WI38 (cell line): Measurements from ENCODE around the gene MST1.
A peak's percentile ranks its signal among the peaks of the same experiment; 100 is the strongest.
"Not testable (repeated sequence)": the region's sequence is repeated elsewhere in the genome, so short reads cannot be mapped to it uniquely, and the experiment has no call there.

Source experiments
- H3K4me3 ChIP-seq: 2 replicates; pipeline ENCODE4 v1.5.1; 2011; ENCODE audit warnings: low read depth, mild to moderate bottlenecking, control low read depth, low read length
- TF ChIP-seq, protein P1 (sequence below): IDR thresholded peaks from 2 replicates; pipeline ENCODE4 v1.5.1; 2012; ENCODE audit warnings: low read depth, mild to moderate bottlenecking, control low read depth, low read length

The MST1 gene

DNA sequence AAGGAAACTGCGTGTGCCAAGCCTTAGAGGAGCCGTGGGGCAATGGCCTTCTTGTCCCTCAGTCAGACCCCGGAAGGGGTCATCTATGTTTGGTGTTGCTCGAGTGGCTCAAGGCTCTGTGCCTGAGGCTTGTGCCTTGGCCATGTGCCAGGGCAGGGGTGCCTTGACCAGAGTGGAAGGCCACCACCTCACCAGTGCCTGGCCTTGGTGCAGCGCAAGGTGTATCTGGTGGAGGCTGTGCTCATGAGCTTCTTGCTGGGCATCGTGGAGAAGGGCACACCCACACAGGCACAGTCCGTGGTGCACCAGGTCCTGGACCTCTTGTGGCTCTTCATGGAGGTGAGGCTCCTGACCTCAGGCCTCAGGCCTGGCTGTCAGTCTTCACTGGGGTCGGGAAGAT, 10.7 kb upstream of the MST1 start:
- TF ChIP-seq, protein P1, sequence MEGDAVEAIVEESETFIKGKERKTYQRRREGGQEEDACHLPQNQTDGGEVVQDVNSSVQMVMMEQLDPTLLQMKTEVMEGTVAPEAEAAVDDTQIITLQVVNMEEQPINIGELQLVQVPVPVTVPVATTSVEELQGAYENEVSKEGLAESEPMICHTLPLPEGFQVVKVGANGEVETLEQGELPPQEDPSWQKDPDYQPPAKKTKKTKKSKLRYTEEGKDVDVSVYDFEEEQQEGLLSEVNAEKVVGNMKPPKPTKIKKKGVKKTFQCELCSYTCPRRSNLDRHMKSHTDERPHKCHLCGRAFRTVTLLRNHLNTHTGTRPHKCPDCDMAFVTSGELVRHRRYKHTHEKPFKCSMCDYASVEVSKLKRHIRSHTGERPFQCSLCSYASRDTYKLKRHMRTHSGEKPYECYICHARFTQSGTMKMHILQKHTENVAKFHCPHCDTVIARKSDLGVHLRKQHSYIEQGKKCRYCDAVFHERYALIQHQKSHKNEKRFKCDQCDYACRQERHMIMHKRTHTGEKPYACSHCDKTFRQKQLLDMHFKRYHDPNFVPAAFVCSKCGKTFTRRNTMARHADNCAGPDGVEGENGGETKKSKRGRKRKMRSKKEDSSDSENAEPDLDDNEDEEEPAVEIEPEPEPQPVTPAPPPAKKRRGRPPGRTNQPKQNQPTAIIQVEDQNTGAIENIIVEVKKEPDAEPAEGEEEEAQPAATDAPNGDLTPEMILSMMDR = no peak
- no peak overlapping the region for H3K4me3 ChIP-seq

DNA sequence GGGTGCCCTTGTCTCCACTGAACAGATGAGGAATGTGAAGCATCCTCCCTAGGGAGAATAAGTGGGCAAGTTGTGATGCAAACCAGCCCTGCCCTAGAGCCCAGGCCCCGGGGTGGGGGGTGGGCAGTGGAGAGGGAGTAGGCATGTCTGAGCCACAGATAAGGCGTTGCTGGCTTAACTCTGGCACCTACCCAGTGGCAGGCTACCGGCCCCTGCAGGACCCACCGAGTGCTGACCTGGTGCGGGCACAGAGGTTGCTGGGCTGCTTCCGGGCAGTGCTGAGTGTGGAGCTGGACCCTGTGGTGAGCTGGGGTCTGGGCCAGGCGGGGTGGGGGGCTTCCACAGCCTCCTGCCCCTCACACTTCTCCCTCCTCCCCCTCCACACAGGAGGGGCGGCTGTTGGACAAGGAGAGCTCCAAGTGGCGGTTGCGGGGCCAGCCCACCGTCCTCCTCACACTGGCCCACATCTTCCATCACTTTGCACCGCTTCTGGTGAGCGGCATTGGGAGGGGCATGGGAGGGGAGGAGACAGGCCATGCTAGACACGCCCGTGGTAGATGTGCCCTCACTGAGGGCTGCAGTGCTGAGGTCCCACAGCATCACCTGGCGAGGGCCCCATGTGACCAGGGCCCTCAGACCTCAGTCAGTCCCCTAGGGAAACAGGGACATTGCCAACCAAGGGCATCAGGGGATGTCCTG, 10.2 kb upstream of the MST1 start:
- no peak overlapping the region for H3K4me3 ChIP-seq
- TF ChIP-seq, protein P1 = no peak

DNA sequence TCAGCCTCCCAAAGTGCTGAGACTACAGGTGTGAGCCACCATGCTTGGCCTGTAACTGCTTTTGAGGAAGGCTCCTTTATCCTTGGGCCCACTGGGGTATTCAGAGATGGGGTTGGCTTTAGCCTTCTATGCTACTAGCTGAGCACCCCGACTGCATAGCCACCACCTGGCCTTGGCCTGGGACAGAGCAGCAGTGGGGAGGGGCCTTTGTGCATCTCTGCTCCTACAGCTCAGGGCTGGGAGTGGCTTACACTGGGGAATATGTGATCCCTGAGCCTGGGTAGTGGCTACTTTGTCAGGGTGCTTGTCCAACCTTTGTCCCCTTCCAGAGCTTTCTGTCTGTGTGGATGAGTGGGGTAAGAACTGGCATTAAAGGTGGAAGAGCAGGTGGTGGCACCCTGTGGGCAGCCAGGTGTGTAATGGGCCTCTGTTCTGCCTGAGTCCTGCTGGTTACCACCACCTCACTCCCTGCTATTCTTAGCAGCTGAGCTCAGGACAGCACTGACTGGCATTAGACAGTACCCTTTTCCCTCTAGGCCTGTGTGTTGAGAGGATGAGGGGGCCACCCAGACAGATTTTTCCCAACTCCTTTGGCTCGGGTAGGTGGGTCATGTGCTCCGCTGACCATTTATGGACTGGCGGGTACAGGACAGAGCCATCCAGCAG, 6.2 kb upstream of the MST1 start:
- H3K4me3 ChIP-seq = not testable (repeated sequence)

DNA sequence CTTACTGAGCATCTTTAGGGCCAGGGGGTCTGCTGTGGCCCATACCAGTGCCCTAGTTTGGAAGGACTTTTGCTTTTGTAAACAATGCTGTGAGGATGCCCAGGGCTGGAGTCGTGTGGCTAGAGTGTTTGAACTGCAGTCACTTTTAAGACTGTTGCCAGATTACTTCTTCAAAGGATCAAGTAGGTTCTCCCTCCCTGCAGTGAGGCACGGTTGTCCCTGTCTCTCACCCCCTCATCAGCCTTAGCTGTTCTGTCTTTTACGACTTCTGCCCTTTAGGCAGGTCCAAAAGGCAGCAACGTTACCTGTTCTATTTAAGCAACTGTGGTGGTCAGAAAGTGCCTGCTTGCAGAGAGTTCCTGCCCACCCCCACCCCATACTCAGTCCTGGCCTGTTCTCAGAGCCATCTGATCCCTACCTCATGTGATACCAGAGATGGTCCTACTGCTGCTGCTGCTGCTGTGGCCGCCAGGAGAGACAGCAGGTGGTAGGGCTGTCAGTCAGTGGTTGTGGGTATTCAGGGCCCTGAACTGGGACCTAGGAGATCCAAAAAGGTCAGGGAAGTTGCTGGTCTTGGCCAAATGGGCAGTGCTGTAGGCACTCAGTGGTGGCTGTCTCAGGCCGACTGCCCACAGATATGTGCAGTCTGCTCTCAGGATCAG, 5.3 kb upstream of the MST1 start:
- H3K4me3 ChIP-seq = not testable (repeated sequence)

DNA sequence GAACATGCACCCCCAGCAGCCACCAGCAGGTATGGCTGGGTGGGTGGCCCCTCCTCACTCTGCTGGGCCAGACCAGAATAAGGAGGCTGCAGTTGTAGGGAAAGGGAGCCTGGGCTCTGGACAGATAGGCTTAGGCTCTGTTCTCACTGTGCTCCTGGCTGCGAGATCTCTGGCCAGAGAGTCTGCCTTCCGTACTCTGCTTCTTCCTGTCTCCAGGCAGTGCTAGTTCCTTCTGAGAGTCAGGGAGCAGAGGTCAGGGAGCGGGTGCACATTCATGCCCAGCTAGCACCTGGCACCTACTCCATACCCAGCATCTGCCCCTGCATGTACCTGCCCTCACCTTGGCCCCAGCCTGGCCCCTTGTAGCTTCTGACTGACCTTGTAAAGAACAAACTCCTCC, 2.2 kb upstream of the MST1 start:
- H3K4me3 ChIP-seq = not testable (repeated sequence)

DNA sequence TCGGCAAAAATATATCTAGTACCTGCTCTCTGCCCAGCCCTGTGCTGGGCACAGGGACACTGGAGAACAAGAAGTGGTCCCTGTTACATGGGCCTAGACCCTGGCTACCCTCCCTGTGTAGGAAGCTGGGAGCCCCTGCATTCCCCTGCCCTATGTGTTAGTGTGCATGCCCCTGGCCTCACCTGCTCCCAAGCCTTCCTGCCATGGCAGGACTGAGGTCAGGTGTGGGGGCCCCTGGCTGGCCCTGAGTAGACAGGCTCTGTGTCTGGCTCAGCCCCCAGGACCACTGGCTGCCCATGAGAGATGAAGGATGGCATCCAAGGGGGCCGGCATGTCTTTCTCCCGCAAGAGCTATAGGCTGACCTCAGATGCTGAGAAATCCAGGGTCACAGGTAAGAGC, 1.6 kb upstream of the MST1 start:
- not testable (repeated sequence) for H3K4me3 ChIP-seq

DNA sequence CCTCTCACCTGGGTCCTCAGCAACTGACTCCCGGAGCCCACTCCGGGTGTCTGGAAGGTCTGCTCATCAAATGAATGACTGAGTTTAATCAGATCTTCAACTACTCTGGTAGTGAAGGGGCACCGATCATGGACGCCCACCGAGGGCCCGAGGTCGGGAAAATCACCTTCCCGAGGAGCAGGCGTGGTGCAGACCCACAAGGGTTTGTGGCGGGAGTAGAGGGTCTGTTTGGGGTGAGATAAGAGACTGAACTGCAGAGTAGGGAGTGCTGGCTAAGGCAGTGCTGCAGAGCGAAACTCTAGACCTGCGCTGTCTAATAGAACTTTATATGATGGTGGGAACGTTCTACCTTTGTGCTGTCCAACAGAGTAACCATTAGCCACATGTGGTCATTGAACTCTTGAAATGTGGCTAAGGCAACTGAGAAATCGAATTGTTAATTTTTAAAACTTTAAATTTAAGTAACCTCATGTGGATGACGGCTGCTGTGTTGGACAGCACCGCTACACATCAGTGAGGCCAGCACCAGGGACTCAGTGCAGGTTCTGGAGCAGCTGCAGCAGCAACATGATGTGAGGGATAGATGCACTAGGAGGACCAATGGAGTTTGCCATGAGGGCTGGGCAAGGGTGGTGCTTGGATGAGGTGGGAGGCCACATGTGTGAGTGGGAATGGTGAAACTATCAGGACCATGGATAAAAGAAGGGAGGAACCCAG, 792 bp upstream of the MST1 start:
- H3K4me3 ChIP-seq = peak overlapping the region; percentile 93

DNA sequence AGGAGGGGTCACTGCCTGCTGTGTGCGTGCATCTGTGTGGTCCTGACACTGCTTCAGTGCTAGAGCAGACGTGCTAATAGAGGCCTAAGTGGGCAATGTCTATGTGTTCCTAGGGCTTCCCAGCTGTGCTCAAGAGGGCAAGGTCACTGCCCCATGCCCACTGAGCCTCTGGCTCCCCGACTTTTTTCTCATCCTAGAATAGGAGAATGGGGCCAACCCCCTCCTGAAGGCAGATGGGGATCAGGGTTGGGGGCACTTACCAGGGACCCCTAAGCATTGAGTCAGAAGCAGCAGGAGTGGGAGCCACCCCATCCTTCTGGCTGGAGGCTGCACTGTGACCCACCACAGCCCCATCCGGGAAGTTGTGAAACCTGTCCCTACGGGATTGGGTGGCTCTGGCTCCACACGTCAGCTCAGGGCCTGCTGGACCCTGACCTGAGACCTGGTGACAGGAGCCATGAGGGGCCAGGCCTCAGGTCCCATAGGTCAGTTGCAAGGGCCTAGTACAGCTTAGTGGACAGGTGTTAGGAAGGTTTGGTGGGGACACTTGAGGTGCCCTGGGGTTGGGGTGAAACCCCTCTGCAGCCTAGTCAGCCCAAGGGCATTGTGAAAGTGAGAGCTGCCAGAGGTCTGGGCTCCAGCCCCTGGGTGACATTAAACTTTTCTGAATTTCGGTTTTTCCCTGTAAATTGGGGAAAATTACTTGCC, 782 bp downstream of the MST1 start:
- peak overlapping the region; percentile 93 for H3K4me3 ChIP-seq

DNA sequence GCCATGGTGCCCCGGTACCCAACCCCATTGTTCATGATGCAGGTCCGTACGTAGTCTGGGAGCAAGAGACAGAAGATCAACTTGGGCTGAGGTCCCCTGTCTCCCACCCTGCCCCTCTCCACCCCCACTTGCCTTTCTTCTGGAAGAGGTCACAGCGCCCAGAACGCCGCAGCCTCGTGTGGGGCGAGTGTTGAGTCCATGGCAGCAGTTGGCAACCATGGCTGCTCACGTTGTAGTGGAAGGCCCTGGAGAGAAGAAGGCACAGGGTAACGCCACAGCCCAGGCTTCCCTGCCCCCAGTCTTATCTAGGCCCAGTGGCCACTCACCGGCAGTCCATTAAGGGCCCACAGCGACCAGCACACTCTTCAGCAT, 1.9 kb downstream of the MST1 start:
- not testable (repeated sequence) for H3K4me3 ChIP-seq

DNA sequence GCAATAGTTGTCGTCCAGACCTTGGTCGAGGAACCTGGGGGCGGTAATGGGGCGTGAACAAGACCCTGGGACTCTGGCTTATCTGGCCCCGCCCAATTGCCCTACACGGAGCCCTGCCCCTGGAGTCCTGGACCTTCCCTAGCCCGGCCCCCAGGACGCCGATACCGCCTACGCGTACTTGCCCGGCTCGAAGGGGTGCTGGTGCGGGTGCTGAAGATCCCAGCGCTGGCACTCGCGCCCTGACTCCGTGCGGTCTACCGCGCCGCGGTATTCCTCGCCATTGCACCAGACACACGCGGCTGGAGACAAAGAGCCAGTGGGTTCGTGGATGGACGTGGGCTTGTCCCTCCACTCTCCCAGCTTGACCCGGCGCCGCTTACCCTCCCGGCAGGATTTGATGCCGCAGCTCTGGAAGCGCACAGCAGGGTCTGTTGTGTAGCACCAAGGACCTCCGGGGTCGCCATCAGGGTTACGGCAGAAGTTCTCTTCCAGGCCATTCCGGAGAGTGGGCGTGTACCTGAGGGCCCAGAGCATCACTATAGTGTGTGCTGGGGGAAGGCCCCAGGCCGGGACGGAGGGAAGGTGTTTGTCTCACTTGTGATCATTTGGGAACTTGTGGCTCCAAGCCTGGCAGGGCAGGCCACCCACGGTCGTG, 2.4 kb downstream of the MST1 start:
- peak overlapping the region; percentile 9; the same call in 1 of the 2 replicates for H3K4me3 ChIP-seq

DNA sequence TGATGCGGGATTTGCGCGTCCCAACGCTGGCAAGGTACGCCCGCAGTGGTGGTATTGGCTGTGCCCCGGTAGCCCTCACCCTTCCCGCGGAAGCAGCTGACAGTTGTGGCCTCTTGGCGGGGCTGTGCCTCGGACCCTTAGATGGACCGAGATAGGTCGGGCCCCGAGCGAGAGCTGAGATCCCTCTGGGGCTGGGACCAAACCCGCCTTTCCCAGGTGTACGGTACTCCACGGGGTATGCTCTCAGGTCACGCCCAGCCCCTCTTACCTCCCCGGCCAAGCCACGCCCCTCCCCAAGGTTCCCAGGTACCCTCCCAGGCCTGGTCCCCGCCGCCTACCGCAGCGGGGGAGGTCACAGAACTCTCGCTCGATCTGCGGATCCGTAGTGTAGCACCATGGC, 2.9 kb downstream of the MST1 start:
- H3K4me3 ChIP-seq = peak overlapping the region; percentile 9; the same call in 1 of the 2 replicates

DNA sequence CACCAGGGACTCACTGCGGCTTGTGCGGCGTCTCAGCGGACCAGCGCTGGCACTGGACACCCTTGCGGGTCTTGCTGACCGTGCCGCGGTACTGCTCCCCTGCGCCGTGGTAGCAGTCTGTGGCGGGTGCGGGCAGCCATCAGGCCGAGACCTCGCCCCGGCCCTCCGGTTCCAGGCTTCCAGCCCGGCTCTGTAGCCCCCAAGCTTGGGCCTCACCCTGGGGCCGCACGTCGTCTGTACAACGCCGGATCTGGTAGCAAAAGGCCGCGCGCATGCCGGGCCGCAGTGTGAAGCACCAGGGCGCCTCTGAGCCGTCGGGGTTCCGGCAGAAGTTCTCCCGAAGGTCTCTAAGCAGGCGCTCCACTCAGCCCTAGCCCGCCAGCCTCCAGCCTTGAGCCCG, 3.4 kb downstream of the MST1 start:
- H3K4me3 ChIP-seq = not testable (repeated sequence)

DNA sequence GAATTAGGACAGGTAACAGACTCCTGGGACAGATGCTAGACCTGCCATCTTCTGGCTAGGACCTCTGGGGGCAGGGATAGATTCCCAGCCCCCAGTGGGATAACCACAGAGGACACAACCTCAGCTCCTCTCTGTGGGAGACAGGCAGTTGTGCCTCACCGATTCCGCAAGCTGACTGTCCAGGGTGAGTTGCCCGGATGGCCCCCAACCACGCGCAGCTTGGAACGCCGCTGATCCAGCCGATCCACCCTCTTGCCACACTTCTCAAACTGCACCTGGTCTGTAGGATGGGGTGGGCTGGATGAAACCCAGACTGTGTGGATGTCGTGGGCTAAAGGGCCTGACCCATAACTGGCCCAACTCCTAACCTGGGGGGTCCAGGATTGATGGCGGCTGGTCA, 4.2 kb downstream of the MST1 start:
- H3K4me3 ChIP-seq = not testable (repeated sequence)

DNA sequence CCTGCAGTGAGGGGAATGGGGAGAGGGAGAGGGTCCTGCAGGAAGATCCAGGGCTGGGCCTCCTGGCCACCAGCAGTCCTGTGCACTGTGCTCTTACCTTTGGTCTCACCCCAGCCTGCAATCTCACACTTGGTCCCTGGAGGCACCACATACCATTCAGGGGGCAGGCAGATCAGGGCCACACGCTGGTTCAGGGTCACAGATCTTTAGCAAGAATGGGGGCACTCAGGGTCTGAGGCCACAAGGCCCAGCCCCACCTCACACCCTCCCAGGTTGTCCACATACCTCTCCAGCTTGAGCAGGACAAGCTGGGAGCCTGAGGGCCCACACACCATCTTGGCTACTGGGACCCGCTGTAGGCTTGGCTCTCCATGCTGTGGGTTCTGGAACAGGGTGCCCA, 4.8 kb downstream of the MST1 start:
- not testable (repeated sequence) for H3K4me3 ChIP-seq
